GM12878 (cell line): ENCODE data around the gene TARP.

Experiments used
- ATAC-seq: fragments of 200-7000 bp; cut with Tn5 transposase; 3 replicates; pipeline ENCODE4 v1.9.1; 2020; ENCODE audit warnings: mild to moderate bottlenecking, moderate library complexity
- BruUV-seq: library from RNA; stranded (reverse); fragments of 400-500 nt; replicated peaks from 2 replicates; lab custom pipeline; 2021; lab: Mats Ljungman, UMichigan
- CTCF ChIA-PET: fragments of 300-600 bp; sonication (Branson Sonifier 250); formaldehyde crosslinking; extraction: SDS; loops from one replicate; lab custom pipeline; 2021; ENCODE audit warnings: inconsistent platforms; lab: Yijun Ruan, JAX
- POLR2A ChIA-PET: fragments of 350-600 bp; formaldehyde crosslinking; extraction: SDS; loops from one replicate; lab custom pipeline; 2021; ENCODE audit warnings: inconsistent platforms; lab: Charles Lee
- RAD21 ChIA-PET: fragments of 300-600 bp; sonication (Branson Sonifier 250); formaldehyde crosslinking; loops from one replicate; lab custom pipeline; 2023; ENCODE audit warnings: antibody characterized with exemption; ENCODE audit not compliant: unreplicated experiment; lab: Charles Lee
- SMC1A ChIA-PET: fragments of 300-600 bp; sonication (Branson Sonifier 250); formaldehyde crosslinking; loops from one replicate; lab custom pipeline; 2023; ENCODE audit not compliant: unreplicated experiment, uncharacterized antibody; lab: Charles Lee
- DNase-seq: peaks from one replicate; pipeline ENCODE4 v3.0.0-alpha.2; 2011; ENCODE audit warnings: low read depth, low spot score
- FAIRE-seq: peaks from 3 replicates; lab custom pipeline; 2011; peaks lifted over from hg19 to GRCh38; lab: Jason Lieb, UNC
- H2AFZ ChIP-seq: 2 replicates; pipeline ENCODE4 v1.6.0; 2011; ENCODE audit warnings: low read depth, low read length, control low read depth; ENCODE audit not compliant: control insufficient read depth
- H3K27ac ChIP-seq: 2 replicates; pipeline ENCODE4 v1.5.1; 2011; ENCODE audit warnings: control low read depth; ENCODE audit not compliant: control insufficient read depth, insufficient read depth
- H3K27me3 ChIP-seq, 2 experiments: replicated peaks in 1 of 2; 2 replicates each; pipeline versions ENCODE4 v1.6.0 to v1.6.1; 2011; ENCODE audit warnings: low read length in 1 of 2; ENCODE audit not compliant: control insufficient read depth in 2 of 2, insufficient read depth in 2 of 2
- H3K36me3 ChIP-seq, 2 experiments: 2 replicates each; pipeline ENCODE4 v1.5.1; 2011; ENCODE audit warnings: low read length in 1 of 2; ENCODE audit not compliant: control insufficient read depth in 2 of 2, insufficient read depth in 2 of 2
- H3K4me1 ChIP-seq: 2 replicates; pipeline ENCODE4 v1.6.1; 2011; ENCODE audit warnings: mild to moderate bottlenecking, low read length, moderate library complexity, mixed read lengths; ENCODE audit not compliant: control insufficient read depth, insufficient read depth
- H3K4me2 ChIP-seq: 2 replicates; pipeline ENCODE4 v1.6.0; 2011; ENCODE audit warnings: control low read depth; ENCODE audit not compliant: control insufficient read depth, insufficient read depth
- H3K4me3 ChIP-seq: fragments of 200-600 bp; sonication (generic); 2 replicates; pipeline ENCODE4 v1.5.1; 2016
- H3K79me2 ChIP-seq: 2 replicates; pipeline ENCODE4 v1.6.0; 2011; ENCODE audit warnings: low read length; ENCODE audit not compliant: control insufficient read depth, insufficient read depth
- H3K9ac ChIP-seq: 2 replicates; pipeline ENCODE4 v1.8.0; 2011; ENCODE audit warnings: low read length, control low read depth, mixed read lengths; ENCODE audit not compliant: control insufficient read depth, insufficient read depth
- H3K9me3 ChIP-seq: replicated peaks from 3 replicates; pipeline ENCODE4 v1.5.1; 2011; ENCODE audit warnings: mild to moderate bottlenecking, low read length; ENCODE audit not compliant: control insufficient read depth, insufficient read depth
- H4K20me1 ChIP-seq: 2 replicates; pipeline ENCODE4 v1.6.0; 2011; ENCODE audit not compliant: control insufficient read depth, insufficient read depth
- CBFB ChIP-seq: IDR thresholded peaks from 2 replicates; pipeline ENCODE4 v1.6.1; 2016; ENCODE audit warnings: antibody characterized with exemption, low read depth
- CBX5 ChIP-seq: sonication (generic); IDR thresholded peaks from 2 replicates; pipeline ENCODE4 v1.6.1; 2016; ENCODE audit warnings: low read depth, moderate library complexity, mild to moderate bottlenecking, inconsistent platforms
- EGR1 ChIP-seq, 2 experiments: IDR thresholded peaks; 1 replicate in 1 of 2; 2 replicates in 1 of 2; pipeline ENCODE4 v1.6.1; 2011 to 2012; ENCODE audit warnings: low read depth in 2 of 2, low read length in 2 of 2, borderline replicate concordance in 1 of 2, mild to moderate bottlenecking in 1 of 2, moderate library complexity in 1 of 2
- LARP7 ChIP-seq: fragments of 450-650 bp; IDR thresholded peaks from 2 replicates; pipeline ENCODE4 v1.6.1; 2017; ENCODE audit warnings: mild to moderate bottlenecking
- NFIC ChIP-seq: IDR thresholded peaks from 2 replicates; pipeline ENCODE4 v1.6.1; 2012; ENCODE audit warnings: low read depth, mild to moderate bottlenecking, inconsistent platforms, low read length, moderate library complexity
- NFYA ChIP-seq: IDR thresholded peaks from 2 replicates; pipeline ENCODE4 v1.6.1; 2011; ENCODE audit warnings: low read depth, mild to moderate bottlenecking, low read length, improper control_type of control experiment, borderline replicate concordance
- NFYB ChIP-seq: IDR thresholded peaks from 2 replicates; pipeline ENCODE4 v1.6.1; 2011; ENCODE audit warnings: low read depth, mild to moderate bottlenecking, low read length, improper control_type of control experiment, moderate library complexity; ENCODE audit not compliant: insufficient read depth
- NR2F1 ChIP-seq: fragments of 450-650 bp; conservative IDR thresholded peaks from 2 replicates; pipeline ENCODE4 v1.6.1; 2017; ENCODE audit warnings: mild to moderate bottlenecking
- SRF ChIP-seq, 2 experiments: IDR thresholded peaks; 2 replicates each; pipeline ENCODE4 v1.6.1; 2011; ENCODE audit warnings: low read depth in 2 of 2, low read length in 2 of 2, mild to moderate bottlenecking in 1 of 2, moderate library complexity in 1 of 2
- ZBTB40 ChIP-seq: fragments of 450-650 bp; IDR thresholded peaks from 2 replicates; pipeline ENCODE4 v1.6.1; 2016; ENCODE audit warnings: mild to moderate bottlenecking, moderate library complexity, borderline replicate concordance
- ZNF24 ChIP-seq: fragments of 450-650 bp; IDR thresholded peaks from 2 replicates; pipeline ENCODE4 v1.6.1; 2017; ENCODE audit warnings: antibody characterized with exemption, mild to moderate bottlenecking
- WGBS: methylation state at CpG from one replicate; pipeline ENCODE4 v1.1.6; 2016; ENCODE audit warnings: low lambda C conversion rate; ENCODE audit not compliant: insufficient replicate concordance, insufficient coverage; ENCODE audit errors: missing lambda C conversion rate; 5-methylcytosine and 5-hydroxymethylcytosine counted together
- in situ Hi-C: fragments of 300-500 bp; cut with MboI; formaldehyde crosslinking; loops from 9 replicates; pipeline ENCODE4 v1.14.3; 2018; ENCODE audit warnings: mixed read lengths
- intact Hi-C: fragments of 100-400 bp; cut with micrococcal nuclease; formaldehyde crosslinking; loops from one replicate; pipeline ENCODE4 v1.14.2; 2022; ENCODE audit not compliant: unreplicated experiment
- TF ChIP-seq, protein P1 (sequence below): IDR thresholded peaks from 2 replicates; pipeline ENCODE4 v1.6.1; 2012; ENCODE audit warnings: low read depth, low read length, improper control_type of control experiment
- TF ChIP-seq, protein P2 (sequence below): IDR thresholded peaks from 2 replicates; pipeline ENCODE4 v1.6.1; 2012; ENCODE audit warnings: low read depth, low read length, improper control_type of control experiment

Gene TARP

GRCh38 chr7:38292442-38292841, 19.0 kb upstream of the TARP start:
- no peaks in the 10 kb centered on the region for H3K9me3 ChIP-seq
- TF ChIP-seq NR2F1 (no peak), CBX5 (no peak), NFIC (no peak), ZNF24 (no peak), SRF (IDR thresholded peaks at IDR 0.05; ENCODE audit: low read depth in 2 of 2, low read length in 2 of 2) (no peak), NFYA (no peak), NFYB (no peak), ZBTB40 (no peak), LARP7 (no peak), CBFB (no peak), EGR1 (IDR thresholded peaks at IDR 0.05; ENCODE audit: borderline replicate concordance in 1 of 2, low read depth in 2 of 2, low read length in 2 of 2) (no peak)
- TF ChIP-seq, protein P1, sequence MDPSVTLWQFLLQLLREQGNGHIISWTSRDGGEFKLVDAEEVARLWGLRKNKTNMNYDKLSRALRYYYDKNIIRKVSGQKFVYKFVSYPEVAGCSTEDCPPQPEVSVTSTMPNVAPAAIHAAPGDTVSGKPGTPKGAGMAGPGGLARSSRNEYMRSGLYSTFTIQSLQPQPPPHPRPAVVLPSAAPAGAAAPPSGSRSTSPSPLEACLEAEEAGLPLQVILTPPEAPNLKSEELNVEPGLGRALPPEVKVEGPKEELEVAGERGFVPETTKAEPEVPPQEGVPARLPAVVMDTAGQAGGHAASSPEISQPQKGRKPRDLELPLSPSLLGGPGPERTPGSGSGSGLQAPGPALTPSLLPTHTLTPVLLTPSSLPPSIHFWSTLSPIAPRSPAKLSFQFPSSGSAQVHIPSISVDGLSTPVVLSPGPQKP = no peak
- TF ChIP-seq, protein P2, sequence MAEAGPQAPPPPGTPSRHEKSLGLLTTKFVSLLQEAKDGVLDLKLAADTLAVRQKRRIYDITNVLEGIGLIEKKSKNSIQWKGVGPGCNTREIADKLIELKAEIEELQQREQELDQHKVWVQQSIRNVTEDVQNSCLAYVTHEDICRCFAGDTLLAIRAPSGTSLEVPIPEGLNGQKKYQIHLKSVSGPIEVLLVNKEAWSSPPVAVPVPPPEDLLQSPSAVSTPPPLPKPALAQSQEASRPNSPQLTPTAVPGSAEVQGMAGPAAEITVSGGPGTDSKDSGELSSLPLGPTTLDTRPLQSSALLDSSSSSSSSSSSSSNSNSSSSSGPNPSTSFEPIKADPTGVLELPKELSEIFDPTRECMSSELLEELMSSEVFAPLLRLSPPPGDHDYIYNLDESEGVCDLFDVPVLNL = no peak
- TF ChIP-seq, all 136 proteins: peak for 0
- ChIA-PET RAD21 (interaction anchor here (0.8 to 1.7 kb wide), 2 partner anchors 20 to 43 kb away, joined by 3 to 5 read pairs; no protein-coding TSS in a partner anchor), POLR2A (no interaction called here), CTCF (interaction anchor here (0.8 to 1.6 kb wide), 8 partner anchors 13 to 76 kb away, joined by 3 to 4 read pairs (median 4); no protein-coding TSS in a partner anchor), SMC1A (interaction anchor here (0.6 to 2.4 kb wide), 8 partner anchors 9 to 70 kb away, joined by 3 to 8 read pairs (median 4); no protein-coding TSS in a partner anchor)
- ATAC-seq (no peak), DNase-seq (no peak), FAIRE-seq (no peak)
- Histone ChIP-seq H3K4me3 (no peak overlapping the region), H3K4me1 (peaks cover 8% of the 10 kb centered on the region), H3K9ac (no peak overlapping the region), H4K20me1 (no peaks in the 10 kb centered on the region), H3K27me3 (no peaks in the 10 kb centered on the region), H3K36me3 (no peaks in the 10 kb centered on the region), H3K27ac (no peak overlapping the region), H2AFZ (no peak overlapping the region), H3K79me2 (no peaks in the 10 kb centered on the region), H3K4me2 (no peak overlapping the region)
- intact Hi-C loops (no loop called here), in situ Hi-C loops (no loop called here)
- WGBS = 34% methylated on average over 3 of the region's 3 CpGs
- BruUV-seq = no TSS peak
